Ramos (cell line): ENCODE measurements around the gene MANSC4.

Experiments used
- in situ Hi-C: fragments of 300-500 bp; cut with MboI; formaldehyde crosslinking; loops from one replicate; pipeline ENCODE4 v1.14.3; 2022; ENCODE audit warnings: low sequenced_read_pairs; ENCODE audit not compliant: unreplicated experiment

Gene MANSC4

GRCh38 chr12:27779920-27780611, at the start of gene MANSC4, which contains the start of gene KLHL42:
Gene MANSC4, minus strand, starts transcription at chr12:27780236. Its CDS starts 8,960 bp downstream, at chr12:27771276.
Gene KLHL42, plus strand, starts transcription at chr12:27780233. Its CDS starts 98 bp downstream, at chr12:27780331.
- in situ Hi-C loops: no loop called here

- in situ Hi-C loops: no loop called here
Observed at GRCh38 chr12:27828196-27828595, 48.2 kb upstream of the MANSC4 start.

GRCh38 chr12:27826076-27826475, 46.0 kb upstream of the MANSC4 start:
- in situ Hi-C loops: no loop called here

GRCh38 chr12:27824126-27824842, 44.2 kb upstream of the MANSC4 start:
- in situ Hi-C loops: no loop called here

- in situ Hi-C loops: no loop called here
Observed at GRCh38 chr12:27823038-27823437, 43.0 kb upstream of the MANSC4 start.

GRCh38 chr12:27822076-27822712, 42.2 kb upstream of the MANSC4 start:
- in situ Hi-C loops: no loop called here

GRCh38 chr12:27821259-27821973, 41.4 kb upstream of the MANSC4 start:
- in situ Hi-C loops: no loop called here

GRCh38 chr12:27820564-27820963, 40.5 kb upstream of the MANSC4 start:
- in situ Hi-C loops: no loop called here

GRCh38 chr12:27818401-27818918, 38.4 kb upstream of the MANSC4 start:
- in situ Hi-C loops: no loop called here

GRCh38 chr12:27817766-27818165, 37.7 kb upstream of the MANSC4 start:
- in situ Hi-C loops: no loop called here

GRCh38 chr12:27814851-27815591, 35.0 kb upstream of the MANSC4 start:
- in situ Hi-C loops: no loop called here

- in situ Hi-C loops: no loop called here
Observed at GRCh38 chr12:27814411-27814810, 34.4 kb upstream of the MANSC4 start.

- in situ Hi-C loops: no loop called here
Observed at GRCh38 chr12:27812502-27812901, 32.5 kb upstream of the MANSC4 start.

- in situ Hi-C loops: no loop called here
Observed at GRCh38 chr12:27810756-27811155, 30.7 kb upstream of the MANSC4 start.

GRCh38 chr12:27808841-27809240, 28.8 kb upstream of the MANSC4 start:
- in situ Hi-C loops: no loop called here

- in situ Hi-C loops: no loop called here
Observed at GRCh38 chr12:27807063-27807703, 27.1 kb upstream of the MANSC4 start.

GRCh38 chr12:27806259-27806658, 26.2 kb upstream of the MANSC4 start:
- in situ Hi-C loops: no loop called here

- in situ Hi-C loops: no loop called here
Observed at GRCh38 chr12:27805238-27805637, 25.2 kb upstream of the MANSC4 start.

GRCh38 chr12:27802936-27803335, 22.9 kb upstream of the MANSC4 start:
- in situ Hi-C loops: no loop called here
